Panc1 (cell line): ENCODE measurements around the gene KIF25. TPM values are rescaled to one million over a fixed set of nuclear protein-coding genes. Genes with fewer than 3 reads are reported as not detected.

Source experiments
- ATAC-seq: fragments of 200-7000 bp; cut with Tn5 transposase; 2 replicates; pipeline ENCODE4 v1.9.1; 2020; ENCODE audit warnings: mild to moderate bottlenecking, moderate library complexity
- BruUV-seq: library from RNA; stranded (reverse); fragments of 400-500 nt; replicated peaks from 2 replicates; lab custom pipeline; 2021; lab: Mats Ljungman, UMichigan
- CTCF ChIA-PET: fragments of 300-600 bp; sonication (Branson Sonifier 250); formaldehyde crosslinking; loops from one replicate; lab custom pipeline; 2022; ENCODE audit warnings: antibody characterized with exemption; lab: Charles Lee
- POLR2A ChIA-PET: fragments of 300-600 bp; sonication (Branson Sonifier 250); formaldehyde crosslinking; loops from one replicate; lab custom pipeline; 2022; ENCODE audit warnings: antibody characterized with exemption; lab: Charles Lee
- DNase-seq: peaks from one replicate; pipeline ENCODE4 v3.0.0-alpha.2; 2010; ENCODE audit warnings: low read depth, low spot score
- H3K27ac ChIP-seq: 2 replicates; pipeline ENCODE4 v1.5.1; 2011; ENCODE audit warnings: mild to moderate bottlenecking, low read length, inconsistent platforms
- H3K27me3 ChIP-seq: fragments of 200-500 bp; sonication (Bioruptor generic); 2 replicates; pipeline ENCODE4 v1.6.0; 2014; ENCODE audit warnings: low read length, inconsistent platforms; ENCODE audit not compliant: control insufficient read depth, insufficient read depth
- H3K36me3 ChIP-seq: fragments of 200-500 bp; sonication (Bioruptor generic); 2 replicates; pipeline ENCODE4 v1.5.1; 2014; ENCODE audit warnings: inconsistent platforms, mild to moderate bottlenecking, low read length, moderate library complexity; ENCODE audit not compliant: control insufficient read depth, insufficient read depth
- H3K4me1 ChIP-seq: 2 replicates; pipeline ENCODE4 v1.5.1; 2011; ENCODE audit warnings: inconsistent platforms, mild to moderate bottlenecking, low read length, moderate library complexity; ENCODE audit not compliant: control insufficient read depth, insufficient read depth
- H3K4me3 ChIP-seq, 2 experiments: 2 replicates each; pipeline ENCODE4 v1.5.1; 2011 to 2012; ENCODE audit warnings: low read depth in 2 of 2, low read length in 2 of 2, mild to moderate bottlenecking in 2 of 2, inconsistent platforms in 1 of 2, moderate library complexity in 1 of 2
- H3K9me3 ChIP-seq: fragments of 200-500 bp; sonication (Bioruptor generic); 2 replicates; pipeline ENCODE4 v1.5.1; 2014; ENCODE audit warnings: low read depth, mild to moderate bottlenecking, inconsistent platforms, low read length, moderate library complexity; ENCODE audit not compliant: control insufficient read depth, insufficient read depth
- POLR2AphosphoS5 ChIP-seq: IDR thresholded peaks from 2 replicates; pipeline ENCODE4 v1.6.1; 2012; ENCODE audit warnings: mild to moderate bottlenecking, low read depth, low read length, moderate library complexity
- SIN3A ChIP-seq: IDR thresholded peaks from 2 replicates; pipeline ENCODE4 v1.6.1; 2012; ENCODE audit warnings: low read depth, mild to moderate bottlenecking, low read length, moderate library complexity, borderline replicate concordance; ENCODE audit not compliant: insufficient read depth
- TCF7L2 ChIP-seq: IDR thresholded peaks from 2 replicates; pipeline ENCODE4 v1.6.1; 2011; ENCODE audit warnings: mild to moderate bottlenecking, low read depth, low read length, inconsistent platforms
- in situ Hi-C: cut with HindIII; loops from 2 replicates; pipeline ENCODE4 v1.10.0; 2016; ENCODE audit warnings: low sequenced_read_pairs, low pct_unique_long_range_greater_than_20kb
- intact Hi-C: fragments of 100-400 bp; cut with micrococcal nuclease; formaldehyde crosslinking; loops from one replicate; pipeline ENCODE4 v1.10.0; 2022; ENCODE audit not compliant: unreplicated experiment
- total RNA-seq: library from RNA; stranded (reverse); gene quantifications from one replicate; pipeline ENCODE4 v1.2.1, GENCODE V29; 2021; ENCODE audit not compliant: unreplicated experiment
- TF ChIP-seq, protein P1 (sequence below): fragments of 450-650 bp; IDR thresholded peaks from 2 replicates; pipeline ENCODE4 v1.5.1; 2017; ENCODE audit warnings: mild to moderate bottlenecking
- TF ChIP-seq, protein P2 (sequence below), 2 experiments: IDR thresholded peaks; 2 replicates each; pipeline ENCODE4 v1.6.1; 2011 to 2012; ENCODE audit warnings: low read depth in 2 of 2, control low read depth in 1 of 2, low read length in 1 of 2, mild to moderate bottlenecking in 1 of 2, moderate library complexity in 1 of 2; ENCODE audit not compliant: insufficient read depth in 1 of 2

The KIF25 gene
- total RNA-seq, 1 experiment from 2014 or later = 0.44 TPM

DNA sequence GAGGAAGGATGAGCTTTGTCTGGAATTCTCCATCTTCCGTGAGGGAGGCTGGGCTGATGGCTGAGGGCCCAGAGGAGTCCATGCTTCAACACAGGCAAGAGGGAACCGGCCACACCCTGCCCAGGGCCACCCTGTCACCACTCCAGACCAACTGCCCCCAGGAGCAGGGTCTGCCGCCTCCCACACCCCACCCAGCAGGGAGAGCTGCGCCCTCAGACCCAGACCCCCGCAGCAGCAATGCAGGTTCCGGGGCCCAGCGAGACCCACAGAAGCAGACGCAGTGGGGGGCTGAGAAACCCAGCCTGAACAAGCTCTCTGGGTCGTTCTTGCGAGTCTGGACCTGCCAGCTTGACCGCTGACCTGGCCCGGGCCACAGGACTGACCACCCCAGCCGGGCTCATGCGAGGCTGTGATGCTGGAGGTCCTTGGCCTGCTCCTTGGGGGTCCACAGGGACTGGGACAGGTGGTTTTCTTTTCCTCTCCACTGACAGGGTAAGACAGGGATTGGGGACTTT, 56.5 kb downstream of the KIF25 start:
- Histone ChIP-seq H3K4me1 (no peaks in the 10 kb centered on the region), H3K4me3 (no peak overlapping the region), H3K27me3 (no peaks in the 10 kb centered on the region), H3K9me3 (no peaks in the 10 kb centered on the region), H3K27ac (no peak overlapping the region), H3K36me3 (no peaks in the 10 kb centered on the region)
- CTCF ChIA-PET = interaction anchor here (0.6 kb wide), 1 partner anchor 50 kb away, joined by 7 read pairs; no protein-coding TSS in a partner anchor
- TF ChIP-seq SIN3A (no peak), TCF7L2 (no peak), POLR2AphosphoS5 (no peak)
- TF ChIP-seq, protein P1, sequence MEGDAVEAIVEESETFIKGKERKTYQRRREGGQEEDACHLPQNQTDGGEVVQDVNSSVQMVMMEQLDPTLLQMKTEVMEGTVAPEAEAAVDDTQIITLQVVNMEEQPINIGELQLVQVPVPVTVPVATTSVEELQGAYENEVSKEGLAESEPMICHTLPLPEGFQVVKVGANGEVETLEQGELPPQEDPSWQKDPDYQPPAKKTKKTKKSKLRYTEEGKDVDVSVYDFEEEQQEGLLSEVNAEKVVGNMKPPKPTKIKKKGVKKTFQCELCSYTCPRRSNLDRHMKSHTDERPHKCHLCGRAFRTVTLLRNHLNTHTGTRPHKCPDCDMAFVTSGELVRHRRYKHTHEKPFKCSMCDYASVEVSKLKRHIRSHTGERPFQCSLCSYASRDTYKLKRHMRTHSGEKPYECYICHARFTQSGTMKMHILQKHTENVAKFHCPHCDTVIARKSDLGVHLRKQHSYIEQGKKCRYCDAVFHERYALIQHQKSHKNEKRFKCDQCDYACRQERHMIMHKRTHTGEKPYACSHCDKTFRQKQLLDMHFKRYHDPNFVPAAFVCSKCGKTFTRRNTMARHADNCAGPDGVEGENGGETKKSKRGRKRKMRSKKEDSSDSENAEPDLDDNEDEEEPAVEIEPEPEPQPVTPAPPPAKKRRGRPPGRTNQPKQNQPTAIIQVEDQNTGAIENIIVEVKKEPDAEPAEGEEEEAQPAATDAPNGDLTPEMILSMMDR = no peak
- TF ChIP-seq, protein P2, sequence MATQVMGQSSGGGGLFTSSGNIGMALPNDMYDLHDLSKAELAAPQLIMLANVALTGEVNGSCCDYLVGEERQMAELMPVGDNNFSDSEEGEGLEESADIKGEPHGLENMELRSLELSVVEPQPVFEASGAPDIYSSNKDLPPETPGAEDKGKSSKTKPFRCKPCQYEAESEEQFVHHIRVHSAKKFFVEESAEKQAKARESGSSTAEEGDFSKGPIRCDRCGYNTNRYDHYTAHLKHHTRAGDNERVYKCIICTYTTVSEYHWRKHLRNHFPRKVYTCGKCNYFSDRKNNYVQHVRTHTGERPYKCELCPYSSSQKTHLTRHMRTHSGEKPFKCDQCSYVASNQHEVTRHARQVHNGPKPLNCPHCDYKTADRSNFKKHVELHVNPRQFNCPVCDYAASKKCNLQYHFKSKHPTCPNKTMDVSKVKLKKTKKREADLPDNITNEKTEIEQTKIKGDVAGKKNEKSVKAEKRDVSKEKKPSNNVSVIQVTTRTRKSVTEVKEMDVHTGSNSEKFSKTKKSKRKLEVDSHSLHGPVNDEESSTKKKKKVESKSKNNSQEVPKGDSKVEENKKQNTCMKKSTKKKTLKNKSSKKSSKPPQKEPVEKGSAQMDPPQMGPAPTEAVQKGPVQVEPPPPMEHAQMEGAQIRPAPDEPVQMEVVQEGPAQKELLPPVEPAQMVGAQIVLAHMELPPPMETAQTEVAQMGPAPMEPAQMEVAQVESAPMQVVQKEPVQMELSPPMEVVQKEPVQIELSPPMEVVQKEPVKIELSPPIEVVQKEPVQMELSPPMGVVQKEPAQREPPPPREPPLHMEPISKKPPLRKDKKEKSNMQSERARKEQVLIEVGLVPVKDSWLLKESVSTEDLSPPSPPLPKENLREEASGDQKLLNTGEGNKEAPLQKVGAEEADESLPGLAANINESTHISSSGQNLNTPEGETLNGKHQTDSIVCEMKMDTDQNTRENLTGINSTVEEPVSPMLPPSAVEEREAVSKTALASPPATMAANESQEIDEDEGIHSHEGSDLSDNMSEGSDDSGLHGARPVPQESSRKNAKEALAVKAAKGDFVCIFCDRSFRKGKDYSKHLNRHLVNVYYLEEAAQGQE (IDR thresholded peaks at IDR 0.05; ENCODE audit: insufficient read depth in 1 of 2, low read depth in 2 of 2, low read length in 1 of 2) = no peak
- no TSS peak for BruUV-seq
- DNase-seq (no peak), ATAC-seq (no peak)
- in situ Hi-C loops = no loop called here
- intact Hi-C loops = loop anchor here (10.0 kb wide), 1 partner anchor 139 kb away; no protein-coding TSS in a partner anchor
- POLR2A ChIA-PET = no interaction called here

DNA sequence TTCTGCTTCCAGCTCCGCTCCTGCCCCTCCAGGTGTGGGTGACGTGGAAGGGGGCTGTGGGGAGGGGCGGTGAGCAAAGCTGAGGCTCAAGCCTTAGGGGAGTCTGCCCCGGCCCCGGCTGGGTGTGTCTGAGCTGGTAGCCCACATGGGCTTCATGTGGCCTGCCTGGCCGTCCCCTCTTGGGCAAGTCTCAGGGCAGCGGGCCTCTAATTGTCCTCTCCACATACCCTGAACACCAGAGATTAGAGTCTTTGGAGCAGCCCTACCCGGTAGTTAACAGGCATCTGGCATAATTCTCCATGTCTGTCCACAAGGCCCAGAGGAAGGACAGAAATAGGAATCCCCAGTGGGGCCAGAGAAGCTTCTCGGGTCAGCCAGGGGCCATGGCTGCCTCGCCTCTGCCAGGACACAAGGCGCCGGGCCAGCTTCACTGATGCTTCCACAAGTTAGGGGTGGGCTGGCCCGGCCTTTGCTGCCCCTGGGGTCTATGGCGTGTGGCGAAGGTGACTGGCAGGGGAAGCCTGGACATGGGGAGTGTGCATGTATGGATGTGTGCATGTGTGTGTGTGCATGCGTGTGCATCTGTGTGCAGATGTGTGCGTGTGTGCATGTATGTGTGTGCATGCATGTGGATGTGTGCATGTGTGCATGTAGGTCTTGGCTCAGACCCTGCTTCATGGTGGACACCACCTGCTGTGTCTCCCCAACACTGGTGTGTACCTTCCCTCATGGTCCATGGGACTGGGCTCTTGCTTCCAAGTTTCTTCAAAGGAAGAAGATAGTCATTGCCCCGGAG, 57.5 kb downstream of the KIF25 start:
- Histone ChIP-seq H3K9me3 (no peaks in the 10 kb centered on the region), H3K27me3 (no peaks in the 10 kb centered on the region), H3K4me3 (no peak overlapping the region), H3K36me3 (no peaks in the 10 kb centered on the region), H3K27ac (no peak overlapping the region), H3K4me1 (no peaks in the 10 kb centered on the region)
- no TSS peak for BruUV-seq
- TF ChIP-seq, protein P1 = no peak
- TF ChIP-seq TCF7L2 (no peak), SIN3A (no peak), POLR2AphosphoS5 (no peak)
- TF ChIP-seq, protein P2 (IDR thresholded peaks at IDR 0.05; ENCODE audit: insufficient read depth in 1 of 2, low read depth in 2 of 2, low read length in 1 of 2) = no peak
- DNase-seq = no peak
- ChIA-PET POLR2A (no interaction called here), CTCF (no interaction called here)
- intact Hi-C loops (loop anchor here (10.0 kb wide), 1 partner anchor 140 kb away; no protein-coding TSS in a partner anchor), in situ Hi-C loops (no loop called here)
- ATAC-seq = no peak
